Measurements from ENCODE around the gene GCC1.

Gene GCC1, protein sequence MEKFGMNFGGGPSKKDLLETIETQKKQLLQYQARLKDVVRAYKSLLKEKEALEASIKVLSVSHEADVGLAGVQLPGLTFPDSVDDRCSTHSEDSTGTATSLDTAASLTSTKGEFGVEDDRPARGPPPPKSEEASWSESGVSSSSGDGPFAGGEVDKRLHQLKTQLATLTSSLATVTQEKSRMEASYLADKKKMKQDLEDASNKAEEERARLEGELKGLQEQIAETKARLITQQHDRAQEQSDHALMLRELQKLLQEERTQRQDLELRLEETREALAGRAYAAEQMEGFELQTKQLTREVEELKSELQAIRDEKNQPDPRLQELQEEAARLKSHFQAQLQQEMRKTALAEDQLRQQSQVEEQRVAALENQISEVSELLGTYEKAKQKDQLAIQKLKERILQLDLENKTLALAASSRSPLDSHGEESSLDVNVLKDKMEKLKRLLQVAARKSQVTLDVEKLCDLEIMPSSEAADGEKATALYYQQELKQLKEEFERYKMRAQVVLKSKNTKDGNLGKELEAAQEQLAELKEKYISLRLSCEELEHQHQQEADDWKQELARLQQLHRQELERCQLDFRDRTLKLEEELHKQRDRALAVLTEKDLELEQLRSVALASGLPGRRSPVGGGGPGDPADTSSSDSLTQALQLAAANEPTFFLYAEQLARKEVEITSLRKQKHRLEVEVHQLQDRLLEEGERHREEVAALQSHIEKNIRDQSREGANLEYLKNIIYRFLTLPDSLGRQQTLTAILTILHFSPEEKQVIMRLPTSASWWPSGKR

DNA sequence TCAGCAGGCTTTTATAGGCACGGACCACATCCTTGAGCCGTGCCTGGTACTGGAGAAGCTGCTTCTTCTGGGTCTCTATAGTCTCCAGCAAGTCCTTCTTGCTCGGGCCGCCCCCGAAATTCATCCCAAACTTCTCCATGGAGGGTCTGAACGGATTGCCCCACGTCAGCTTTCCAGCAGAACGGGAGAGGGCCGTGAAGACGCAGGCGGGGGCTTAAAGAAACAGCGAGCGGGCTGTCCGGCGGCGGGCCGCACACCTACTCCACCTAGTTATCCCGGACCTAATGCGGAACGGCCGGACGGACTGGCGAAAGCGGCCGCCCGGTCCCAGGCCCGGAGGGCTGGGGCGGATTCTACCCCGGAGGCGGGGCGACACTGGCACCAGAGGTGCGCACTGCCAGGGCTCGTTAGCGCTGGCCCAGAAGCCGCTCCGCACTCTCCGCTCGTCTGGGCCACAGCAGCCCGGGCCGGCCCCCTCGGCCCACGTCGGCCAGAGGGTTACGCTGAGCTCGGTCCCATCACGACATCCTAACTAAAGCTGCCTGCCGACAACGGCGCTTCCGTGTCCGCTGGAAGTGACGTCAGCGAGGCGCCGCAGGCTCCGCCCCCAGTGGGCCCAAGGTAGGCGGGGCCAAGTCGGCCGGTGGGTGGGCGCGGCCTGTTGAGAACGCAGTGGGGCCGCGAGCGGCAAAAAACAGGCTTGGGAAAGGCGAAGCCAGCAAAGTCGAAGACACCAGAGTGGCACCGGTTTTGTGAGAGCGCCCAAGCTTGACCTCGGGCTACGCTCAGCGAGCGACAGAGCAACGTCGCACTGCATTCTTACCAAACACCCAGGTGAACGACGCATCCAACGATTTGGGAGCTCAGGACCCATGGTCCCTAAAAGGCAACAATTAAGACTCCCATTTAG lies at the start of gene GCC1:
Gene GCC1, minus strand, starts transcription at position 553 of the 910 bp plus-strand sequence. Its CDS starts 414 bp downstream, at position 139.
- TF ChIP-seq, protein P1, sequence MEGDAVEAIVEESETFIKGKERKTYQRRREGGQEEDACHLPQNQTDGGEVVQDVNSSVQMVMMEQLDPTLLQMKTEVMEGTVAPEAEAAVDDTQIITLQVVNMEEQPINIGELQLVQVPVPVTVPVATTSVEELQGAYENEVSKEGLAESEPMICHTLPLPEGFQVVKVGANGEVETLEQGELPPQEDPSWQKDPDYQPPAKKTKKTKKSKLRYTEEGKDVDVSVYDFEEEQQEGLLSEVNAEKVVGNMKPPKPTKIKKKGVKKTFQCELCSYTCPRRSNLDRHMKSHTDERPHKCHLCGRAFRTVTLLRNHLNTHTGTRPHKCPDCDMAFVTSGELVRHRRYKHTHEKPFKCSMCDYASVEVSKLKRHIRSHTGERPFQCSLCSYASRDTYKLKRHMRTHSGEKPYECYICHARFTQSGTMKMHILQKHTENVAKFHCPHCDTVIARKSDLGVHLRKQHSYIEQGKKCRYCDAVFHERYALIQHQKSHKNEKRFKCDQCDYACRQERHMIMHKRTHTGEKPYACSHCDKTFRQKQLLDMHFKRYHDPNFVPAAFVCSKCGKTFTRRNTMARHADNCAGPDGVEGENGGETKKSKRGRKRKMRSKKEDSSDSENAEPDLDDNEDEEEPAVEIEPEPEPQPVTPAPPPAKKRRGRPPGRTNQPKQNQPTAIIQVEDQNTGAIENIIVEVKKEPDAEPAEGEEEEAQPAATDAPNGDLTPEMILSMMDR (IDR thresholded peaks at IDR 0.05; ENCODE audit: control insufficient read depth, insufficient read depth, low read depth, low read length, missing control alignments), result no peak
- peak within 1 kb of the TSS; percentile 86 for H3K4me3 ChIP-seq (ENCODE audit: control insufficient read depth, low read depth, low read length)
- DNase-seq (ENCODE audit: low read depth), result peak; percentile 44

DNA sequence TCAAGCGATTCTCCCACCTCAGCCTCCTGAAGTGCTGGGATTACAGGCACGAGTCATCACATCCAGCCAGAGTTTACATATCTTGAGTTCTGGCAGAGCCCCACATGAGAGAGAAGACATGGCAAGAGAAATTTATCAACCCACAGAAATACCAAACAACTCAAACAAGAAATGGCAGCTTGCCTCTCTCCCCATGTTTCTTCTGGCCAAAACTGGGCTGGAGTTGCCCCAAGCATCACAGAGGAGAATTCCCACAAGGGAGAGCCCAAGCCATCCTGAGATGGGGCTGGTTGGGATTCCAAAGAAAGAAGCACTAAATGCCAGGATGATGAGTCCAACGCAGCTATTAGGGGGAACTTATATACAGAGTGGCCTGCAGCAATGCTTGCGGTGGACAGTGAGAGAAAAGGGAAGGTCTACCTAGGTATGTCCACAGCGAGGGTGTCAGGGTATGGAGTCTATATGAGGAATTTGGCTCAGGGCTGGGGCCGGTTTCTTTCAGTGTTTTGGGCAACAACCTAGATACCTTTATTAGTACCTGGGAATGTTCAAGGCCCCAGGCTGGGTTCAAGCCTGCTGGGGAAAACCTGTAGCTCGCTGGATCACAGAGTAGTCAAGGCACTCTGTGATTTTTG lies 47.0 kb upstream of the GCC1 start:
- TF ChIP-seq, protein P1 (IDR thresholded peaks at IDR 0.05; ENCODE audit: control insufficient read depth, insufficient read depth, low read depth, low read length, missing control alignments), result no peak
- H3K4me3 ChIP-seq (ENCODE audit: control insufficient read depth, low read depth, low read length), result no peak overlapping the region
- peak; percentile 53 for DNase-seq (ENCODE audit: low read depth)

DNA sequence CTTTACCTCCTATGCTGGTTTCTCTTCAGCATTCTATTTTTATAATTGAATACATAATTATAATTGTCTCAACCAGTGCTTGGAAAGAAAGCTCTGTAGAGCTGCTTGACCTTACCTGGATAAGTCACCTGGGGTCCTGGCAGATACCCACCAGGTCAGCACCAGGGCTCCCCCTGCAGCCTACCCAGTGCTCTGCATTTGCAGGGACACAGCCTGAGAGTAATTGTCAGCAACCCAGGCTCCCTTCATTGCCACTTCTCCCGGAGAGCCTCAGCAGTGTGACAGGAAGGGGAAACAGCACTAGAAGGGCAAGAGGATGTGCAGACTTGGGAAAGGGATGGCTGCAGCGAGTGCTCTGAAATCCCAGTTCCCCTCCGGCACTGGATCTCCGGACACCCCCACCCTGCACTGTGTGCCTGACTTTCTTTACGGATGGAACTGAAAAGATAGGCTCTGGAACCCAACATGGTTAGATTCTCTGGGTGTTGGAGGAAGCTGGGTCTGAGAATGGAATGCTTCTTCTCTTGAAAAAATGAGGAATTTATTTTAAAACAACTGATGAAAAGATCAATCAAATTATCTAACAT lies 44.0 kb upstream of the GCC1 start:
- TF ChIP-seq, protein P1 (IDR thresholded peaks at IDR 0.05; ENCODE audit: control insufficient read depth, insufficient read depth, low read depth, low read length, missing control alignments), result peak; percentile 28
- no peak overlapping the region for H3K4me3 ChIP-seq (ENCODE audit: control insufficient read depth, low read depth, low read length)
- DNase-seq (ENCODE audit: low read depth), result no peak

DNA sequence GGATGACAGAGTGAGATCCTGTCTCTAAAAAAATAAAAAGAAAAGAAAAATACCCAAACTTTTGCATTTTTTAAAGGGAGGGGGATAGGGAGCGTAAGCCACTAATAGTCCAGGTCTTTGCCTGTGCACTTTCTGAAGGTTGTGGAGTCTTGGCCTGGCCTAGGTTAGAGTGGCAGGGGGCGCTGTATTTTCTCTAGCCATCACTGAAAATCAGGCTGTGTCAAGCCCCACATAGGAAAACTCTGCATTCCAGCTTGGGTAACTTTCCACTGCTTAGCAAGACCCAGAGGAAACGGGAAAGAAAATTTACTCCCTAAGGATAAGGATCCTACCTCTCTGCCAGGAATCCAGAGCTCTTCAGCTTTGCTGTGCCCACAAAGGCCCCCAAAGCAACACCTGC lies 43.0 kb upstream of the GCC1 start:
- TF ChIP-seq, protein P1 (IDR thresholded peaks at IDR 0.05; ENCODE audit: control insufficient read depth, insufficient read depth, low read depth, low read length, missing control alignments), result no peak
- no peak for DNase-seq (ENCODE audit: low read depth)
- no peak overlapping the region for H3K4me3 ChIP-seq (ENCODE audit: control insufficient read depth, low read depth, low read length)

DNA sequence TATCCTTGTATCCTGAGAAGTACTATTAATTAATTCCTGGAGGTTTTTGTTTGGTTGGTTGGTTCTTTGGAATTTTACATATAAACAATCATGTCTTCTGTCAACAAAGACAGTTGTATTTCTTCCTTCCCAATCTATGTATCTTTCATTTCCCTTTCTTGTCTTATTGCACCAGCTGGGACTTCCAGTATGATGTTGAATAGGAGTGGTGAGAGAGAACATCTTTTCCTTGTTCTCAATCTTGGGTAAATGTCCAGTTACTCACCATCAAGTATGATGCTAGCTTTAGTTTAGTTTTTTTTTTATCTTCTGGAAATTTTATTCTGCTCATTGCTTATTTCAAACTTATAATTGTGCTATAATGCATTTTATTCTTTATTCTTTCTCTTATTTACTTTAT lies 39.9 kb upstream of the GCC1 start:
- H3K4me3 ChIP-seq (ENCODE audit: control insufficient read depth, low read depth, low read length), result no peak overlapping the region
- TF ChIP-seq, protein P1 (IDR thresholded peaks at IDR 0.05; ENCODE audit: control insufficient read depth, insufficient read depth, low read depth, low read length, missing control alignments), result no peak
- DNase-seq (ENCODE audit: low read depth), result no peak
